GM12872 (cell line): ENCODE data around the gene ARSH.

Source experiments
- CTCF ChIP-seq: IDR thresholded peaks from 3 replicates; pipeline ENCODE4 v1.5.1; 2011; ENCODE audit warnings: low read depth, mild to moderate bottlenecking, low read length, moderate library complexity; ENCODE audit not compliant: insufficient read depth

Gene ARSH

GRCh38 chrX:3017492-3017891 is 11.1 kb downstream of the ARSH start:
- no peak for TF ChIP-seq CTCF

GRCh38 chrX:3024176-3024575 is 17.8 kb downstream of the ARSH start:
- TF ChIP-seq CTCF = no peak

GRCh38 chrX:3026074-3026815 is 19.9 kb downstream of the ARSH start:
- no peak for TF ChIP-seq CTCF

GRCh38 chrX:3029129-3029528 is 22.8 kb downstream of the ARSH start:
- TF ChIP-seq CTCF = no peak

GRCh38 chrX:3037218-3037617 is 30.9 kb downstream of the ARSH start:
- TF ChIP-seq CTCF = no peak

GRCh38 chrX:3044196-3044595 is 37.9 kb downstream of the ARSH start:
- no peak for TF ChIP-seq CTCF

- TF ChIP-seq CTCF = no peak
Measured at GRCh38 chrX:3044671-3045070, 38.3 kb downstream of the ARSH start.
